ENCODE results near the gene AGAP2. TPM values are rescaled to one million over a fixed set of nuclear protein-coding genes. Genes with fewer than 3 reads are reported as not detected.

AGAP2 gene
- total and polyA plus RNA-seq, 9 of the 15 experiments (the other 6 are each of a cell fraction or from before 2014, with no cell fraction given), result 0.04 to 0.77 (median 0.28) TPM; not detected in 1

GRCh38 chr12:57694459-57695019 is 44.0 kb downstream of the AGAP2 start:
- no peaks in the 10 kb centered on the region for H3K9me3 ChIP-seq (replicated peaks; ENCODE audit: control insufficient read depth, insufficient read depth, low read depth, low read length)
- peak overlapping the region; percentile 98 for H2AFZ ChIP-seq (ENCODE audit: low read depth, low read length)
- H3K79me2 ChIP-seq (ENCODE audit: control insufficient read depth, insufficient read depth, low read length), result peaks cover 12% of the 10 kb centered on the region
- H3K36me3 ChIP-seq (ENCODE audit: control insufficient read depth, insufficient read depth, low read length), result peaks cover 25% of the 10 kb centered on the region
- TF ChIP-seq FOXK1 (CRISPR knock-in tag; IDR thresholded peaks at IDR 0.05; ENCODE audit: borderline replicate concordance) (peak; percentile 64; the same call in 1 of the 2 replicates), RBBP5 (IDR thresholded peaks at IDR 0.05; ENCODE audit: borderline replicate concordance, insufficient read depth, low read length, poor library complexity, severe bottlenecking) (peak; percentile 16), NR0B1 (IDR thresholded peaks at IDR 0.05; ENCODE audit: partially characterized antibody) (no peak), RBM39 (optimal IDR thresholded peaks at IDR 0.05; ENCODE audit: low read depth, low read length) (peak; percentile 17), CHD1 (IDR thresholded peaks at IDR 0.05; ENCODE audit: low read length) (peak; percentile 29), ZNF41 (CRISPR knock-in tag; conservative IDR thresholded peaks at IDR 0.05) (no peak), SAP30 (IDR thresholded peaks at IDR 0.05; ENCODE audit: borderline replicate concordance, insufficient read depth, low read depth, low read length, poor library complexity, severe bottlenecking) (peak; percentile 25)
- H3K27me3 ChIP-seq (ENCODE audit: control insufficient read depth in 2 of 2, insufficient read depth in 2 of 2, low read length in 2 of 2), result no peaks in the 10 kb centered on the region
- H3K4me3 ChIP-seq, result peak overlapping the region; percentile 82
- ATAC-seq, result peak; percentile 32
- H3K9me1 ChIP-seq (ENCODE audit: control insufficient read depth, insufficient read depth, low read length), result no peaks in the 10 kb centered on the region
- WGBS (ENCODE audit: insufficient coverage, low coverage, missing lambda C conversion rate), result 2% methylated on average over 14 of the region's 15 CpGs
- peak overlapping the region; percentile 95 for H3K4me2 ChIP-seq (ENCODE audit: insufficient read depth, low read length)
- H3K4me1 ChIP-seq (replicated peaks in 1 of 2; ENCODE audit: control insufficient read depth in 2 of 2, insufficient read depth in 2 of 2, low read length in 2 of 2), result peaks cover 4 to 10% of the 10 kb centered on the region in 2 experiments; a peak in 3 of 5 replicates
- in situ Hi-C loops (cut with MboI) (loop anchor here (5.0 kb wide), 1 partner anchor 67 kb away; no protein-coding TSS in a partner anchor), intact Hi-C loops (cut with micrococcal nuclease) (loop anchor here (1.0 to 5.0 kb wide), 2 partner anchors 61 to 237 kb away; partner anchors contain the start of genes B4GALNT1, GLI1 and INHBE)
- peak; percentile 24 to 56 (median 46) for DNase-seq (ENCODE audit: extremely low read depth in 1 of 4, low spot score in 3 of 4)
- BruUV-seq (replicated peaks), result TSS peak; percentile 75
- CTCF ChIA-PET (ENCODE audit: low intra/inter-chr PET ratio), result no interaction called here
- FAIRE-seq, result no peak
- peak overlapping the region; percentile 80 for H3K27ac ChIP-seq (ENCODE audit: extremely low read depth, low read depth, low read length)
- peak overlapping the region; percentile 90 to 95 for H3K9ac ChIP-seq (ENCODE audit: insufficient read depth in 1 of 2, low read depth in 2 of 2, low read length in 2 of 2)
- no peaks in the 10 kb centered on the region for H4K20me1 ChIP-seq (replicated peaks; ENCODE audit: control insufficient read depth, insufficient read depth, low read length)
- POLR2A ChIA-PET, result interaction anchor here (0.6 to 1.7 kb wide), 6 partner anchors 11 to 175 kb away, joined by 3 to 8 read pairs (median 4); partner anchors contain the start of gene DDIT3
